GM12801 (cell line): ENCODE data around the gene NOX3.

ENCODE experiments used
- TF ChIP-seq, protein P1 (sequence below): IDR thresholded peaks from one replicate; pipeline ENCODE4 v1.5.1; 2011; ENCODE audit warnings: control low read depth; ENCODE audit not compliant: insufficient read length; ENCODE audit errors: extremely low read depth

Gene NOX3

GRCh38 chr6:155414049-155414448 is 41.6 kb downstream of the NOX3 start:
- TF ChIP-seq, protein P1, sequence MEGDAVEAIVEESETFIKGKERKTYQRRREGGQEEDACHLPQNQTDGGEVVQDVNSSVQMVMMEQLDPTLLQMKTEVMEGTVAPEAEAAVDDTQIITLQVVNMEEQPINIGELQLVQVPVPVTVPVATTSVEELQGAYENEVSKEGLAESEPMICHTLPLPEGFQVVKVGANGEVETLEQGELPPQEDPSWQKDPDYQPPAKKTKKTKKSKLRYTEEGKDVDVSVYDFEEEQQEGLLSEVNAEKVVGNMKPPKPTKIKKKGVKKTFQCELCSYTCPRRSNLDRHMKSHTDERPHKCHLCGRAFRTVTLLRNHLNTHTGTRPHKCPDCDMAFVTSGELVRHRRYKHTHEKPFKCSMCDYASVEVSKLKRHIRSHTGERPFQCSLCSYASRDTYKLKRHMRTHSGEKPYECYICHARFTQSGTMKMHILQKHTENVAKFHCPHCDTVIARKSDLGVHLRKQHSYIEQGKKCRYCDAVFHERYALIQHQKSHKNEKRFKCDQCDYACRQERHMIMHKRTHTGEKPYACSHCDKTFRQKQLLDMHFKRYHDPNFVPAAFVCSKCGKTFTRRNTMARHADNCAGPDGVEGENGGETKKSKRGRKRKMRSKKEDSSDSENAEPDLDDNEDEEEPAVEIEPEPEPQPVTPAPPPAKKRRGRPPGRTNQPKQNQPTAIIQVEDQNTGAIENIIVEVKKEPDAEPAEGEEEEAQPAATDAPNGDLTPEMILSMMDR, result no peak

GRCh38 chr6:155412335-155412734 is 43.3 kb downstream of the NOX3 start:
- TF ChIP-seq, protein P1, result no peak

GRCh38 chr6:155411154-155412052 is 44.2 kb downstream of the NOX3 start:
- TF ChIP-seq, protein P1, result no peak

DNA sequence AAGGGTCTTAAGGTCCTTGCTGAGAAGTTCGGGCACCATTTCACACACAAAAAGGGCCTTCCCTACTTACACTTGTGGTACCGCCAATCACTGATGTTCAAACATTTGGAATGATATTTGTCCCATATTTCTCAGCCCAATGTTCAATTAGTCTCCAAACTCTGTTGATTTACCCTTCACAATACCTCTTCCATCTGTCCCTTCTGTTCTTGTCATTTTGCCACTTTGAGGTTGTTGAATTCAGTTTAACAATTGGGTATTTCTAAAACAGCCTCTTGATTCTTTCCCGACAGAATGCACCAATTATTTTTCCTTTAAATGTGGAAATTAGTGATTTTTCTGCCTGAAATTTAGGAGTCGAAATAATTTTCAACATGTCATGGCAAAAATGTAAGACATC is 46.2 kb downstream of the NOX3 start:
- TF ChIP-seq, protein P1, result no peak

DNA sequence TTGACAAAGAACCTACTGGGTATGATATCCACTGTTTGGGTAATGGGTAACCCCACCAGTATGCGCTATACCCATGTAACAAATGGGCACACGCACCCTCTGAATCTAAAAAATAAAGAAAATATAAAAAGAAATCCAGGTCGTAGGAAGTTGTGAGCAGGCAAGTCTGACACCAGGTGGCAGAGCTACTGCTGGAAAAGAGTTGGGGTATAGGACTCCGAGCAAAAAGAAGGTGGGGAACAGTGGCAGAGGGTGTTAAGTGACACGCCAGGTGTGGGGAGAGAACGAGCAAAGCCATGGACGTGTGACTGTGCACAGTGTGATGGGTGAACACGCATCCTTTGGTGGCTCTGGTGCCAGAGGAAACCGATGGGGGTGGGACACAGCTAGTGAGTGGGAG is 46.7 kb downstream of the NOX3 start:
- TF ChIP-seq, protein P1, result no peak

DNA sequence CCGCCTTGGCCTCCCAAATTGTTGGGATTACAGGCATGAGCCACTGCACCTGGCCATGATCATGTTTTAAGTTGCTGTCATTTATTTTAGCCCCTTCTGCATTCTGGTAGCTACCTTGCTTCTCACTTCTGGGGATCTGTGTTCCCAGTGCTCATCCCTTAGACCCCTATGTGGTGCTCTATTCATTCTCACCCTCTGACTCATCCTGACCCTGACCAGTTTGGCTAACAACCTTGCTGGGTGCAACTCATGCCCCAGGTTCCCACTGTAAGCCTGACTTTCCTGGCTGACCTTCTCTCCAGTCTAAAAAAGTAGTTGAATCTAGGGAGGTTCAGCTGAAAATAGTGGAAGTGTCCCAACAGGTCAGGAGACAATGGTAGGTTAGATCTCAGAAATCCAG is 47.4 kb downstream of the NOX3 start:
- TF ChIP-seq, protein P1, result no peak

DNA sequence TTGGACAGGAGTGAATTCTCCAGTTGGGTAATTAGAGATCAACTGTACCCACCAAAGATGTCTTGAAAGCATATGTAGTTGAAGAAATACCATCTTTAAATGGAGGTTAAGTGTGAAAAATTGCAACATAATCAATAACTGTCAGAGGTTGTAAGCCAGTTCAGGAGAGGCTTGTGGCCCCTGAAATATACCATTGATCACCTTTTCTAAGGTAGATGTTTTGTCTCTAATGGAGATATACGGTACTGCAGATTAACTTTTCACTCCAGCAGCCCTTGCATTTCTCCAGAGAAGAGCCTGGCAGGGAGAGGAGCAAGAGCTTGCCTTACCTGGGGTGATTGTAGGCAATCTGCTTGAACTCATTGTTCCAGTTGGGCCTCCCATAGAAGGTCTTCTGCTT is 48.8 kb downstream of the NOX3 start:
- TF ChIP-seq, protein P1, result no peak
